A549 (cell line): ENCODE results near the gene NDRG2. TPM values are rescaled to one million over a fixed set of nuclear protein-coding genes. Genes with fewer than 3 reads are reported as not detected.

Experiments used
- ATAC-seq, 2 experiments: fragments of 200-7000 bp in 1 of 2; fragments of >200 bp in 1 of 2; cut with Nextera tagmentation in 1 of 2; cut with Tn5 transposase in 1 of 2; 3 replicates each; pipeline versions ENCODE4 v1.8.0 to v1.9.1; 2018 to 2020; ENCODE audit warnings: mild to moderate bottlenecking in 1 of 2, moderate library complexity in 1 of 2
- CTCF ChIA-PET: fragments of 300-600 bp; sonication (Branson Sonifier 250); formaldehyde crosslinking; extraction: SDS; loops from one replicate; lab custom pipeline; 2021; ENCODE audit warnings: antibody characterized with exemption, inconsistent platforms; lab: Yijun Ruan, JAX
- POLR2A ChIA-PET: fragments of 350-600 bp; formaldehyde crosslinking; extraction: SDS; loops from one replicate; lab custom pipeline; 2021; ENCODE audit warnings: antibody characterized with exemption, inconsistent platforms; lab: Yijun Ruan, JAX
- DNase-seq, 2 experiments: peaks; one replicate each; pipeline versions ENCODE4 v3.0.0 to v3.0.0-alpha.2; 2011 to 2016; ENCODE audit warnings: low read depth in 1 of 2, low spot score in 1 of 2
- FAIRE-seq: peaks from 2 replicates; lab custom pipeline; 2011; peaks lifted over from hg19 to GRCh38; lab: Jason Lieb, UNC
- H3K27ac ChIP-seq, 2 experiments: fragments of >200 bp; sonication (Bioruptor Twin); formaldehyde crosslinking; 3 replicates each; pipeline ENCODE4 v1.5.1; 2016 to 2017
- H3K4me1 ChIP-seq: fragments of >200 bp; sonication (Bioruptor Twin); formaldehyde crosslinking; 3 replicates; pipeline ENCODE4 v1.6.1; 2016
- H3K4me2 ChIP-seq: fragments of >200 bp; sonication (Bioruptor Twin); formaldehyde crosslinking; 3 replicates; pipeline ENCODE4 v1.6.1; 2016
- H3K4me3 ChIP-seq: fragments of >200 bp; sonication (Bioruptor Twin); formaldehyde crosslinking; 3 replicates; pipeline ENCODE4 v1.5.1; 2016
- H3K9me3 ChIP-seq: fragments of >200 bp; sonication (Bioruptor Twin); formaldehyde crosslinking; 3 replicates; pipeline ENCODE4 v1.6.1; 2016
- CBX2 ChIP-seq: fragments of 200-600 bp; sonication (generic); IDR thresholded peaks from 2 replicates; pipeline ENCODE4 v1.6.1; 2016; ENCODE audit warnings: low read depth, mild to moderate bottlenecking, borderline replicate concordance
- CBX8 ChIP-seq: fragments of 200-600 bp; sonication (generic); IDR thresholded peaks from 2 replicates; pipeline ENCODE4 v1.6.1; 2016
- ELK1 ChIP-seq: fragments of 150-350 bp; IDR thresholded peaks from 2 replicates; pipeline ENCODE4 v1.6.1; 2014; ENCODE audit warnings: low read depth, mild to moderate bottlenecking, low read length
- FOSB ChIP-seq: fragments of 250-450 bp; sonication (Bioruptor Pico); IDR thresholded peaks from 2 replicates; pipeline ENCODE4 v1.5.0; 2020; ENCODE audit warnings: mild to moderate bottlenecking, moderate library complexity
- HDAC2 ChIP-seq: fragments of 200-600 bp; sonication (generic); IDR thresholded peaks from 2 replicates; pipeline ENCODE4 v1.6.1; 2016
- HOXB5 ChIP-seq: fragments of 250-450 bp; sonication (Bioruptor Pico); IDR thresholded peaks from 2 replicates; pipeline ENCODE4 v1.5.0; 2020; ENCODE audit warnings: mild to moderate bottlenecking, moderate library complexity
- NFE2L2 ChIP-seq: fragments of 150-350 bp; conservative IDR thresholded peaks from 2 replicates; pipeline ENCODE4 v1.6.1; 2014; ENCODE audit warnings: low read length
- NR3C1 ChIP-seq: fragments of >200 bp; sonication (Bioruptor Twin); formaldehyde crosslinking; IDR thresholded peaks from 3 replicates; pipeline ENCODE4 v1.6.1; 2017
- PBX3 ChIP-seq: IDR thresholded peaks from 2 replicates; pipeline ENCODE4 v1.6.1; 2012
- REST ChIP-seq: fragments of 200-600 bp; sonication (generic); IDR thresholded peaks from 2 replicates; pipeline ENCODE4 v1.6.1; 2016; ENCODE audit warnings: antibody characterized with exemption, mild to moderate bottlenecking, moderate library complexity
- ZNF302 ChIP-seq: fragments of 250-450 bp; sonication (Bioruptor Pico); IDR thresholded peaks from 2 replicates; pipeline ENCODE4 v1.9.0; 2021; ENCODE audit warnings: inconsistent platforms, mild to moderate bottlenecking, moderate library complexity
- WGBS: methylation state at CpG from one replicate; pipeline ENCODE4 v1.1.6; 2017; ENCODE audit errors: missing lambda C conversion rate; 5-methylcytosine and 5-hydroxymethylcytosine counted together
- polyA plus RNA-seq, 4 experiments: library from polyadenylated mRNA; depleted of rRNA in 3 of 4; stranded (reverse); fragments of >200 nt; fragmentation: RNase III in 1 of 4; extraction: RNeasy Plus Mini Kit Qiagen cat#74134 plus additional on column Dnase treatment in 1 of 4; gene quantifications; 2 replicates in 3 of 4; 3 replicates in 1 of 4; pipeline ENCODE4 v1.2.3, GENCODE V29; 2011 to 2017

Gene NDRG2
- polyA plus RNA-seq, 2 of the 4 experiments (the other 2 are of a cell fraction): 4.7 to 6.8 TPM

- Histone ChIP-seq H3K9me3 (no peaks in the 10 kb centered on the region), H3K4me2 (no peak overlapping the region), H3K4me1 (peaks cover 22% of the 10 kb centered on the region), H3K27ac (no peak overlapping the region), H3K4me3 (no peak overlapping the region)
- ChIA-PET CTCF (interaction anchor here (1.4 to 9.5 kb wide), 6 partner anchors 21 to 91 kb away, joined by 5 to 251 read pairs (median 12); partner anchors contain the start of gene TMEM253), POLR2A (no interaction called here)
- FAIRE-seq (no peak), ATAC-seq (no peak), DNase-seq (no peak)
- no peak for TF ChIP-seq HDAC2
- TF ChIP-seq ZNF302 (CRISPR knock-in tag): no peak
- 73% methylated on average over 3 of the region's 3 CpGs for WGBS
These were observed 36.4 kb upstream of the NDRG2 start for GRCh38 chr14:21061347-21061668.

- CTCF ChIA-PET: interaction anchor here (1.1 to 9.5 kb wide), 7 partner anchors 21 to 90 kb away, joined by 5 to 251 read pairs (median 10); partner anchors contain the start of gene TMEM253
- WGBS: 61% methylated on average over 13 of the region's 13 CpGs
- Histone ChIP-seq H3K4me3 (no peak overlapping the region), H3K4me1 (peaks cover 25% of the 10 kb centered on the region), H3K4me2 (no peak overlapping the region), H3K27ac (no peak overlapping the region), H3K9me3 (no peaks in the 10 kb centered on the region)
- no peak for ATAC-seq
- TF ChIP-seq NFE2L2 (no peak), REST (no peak), NR3C1 (no peak), PBX3 (no peak), FOSB (CRISPR knock-in tag) (no peak), CBX2 (no peak)
- POLR2A ChIA-PET: no interaction called here
- FAIRE-seq: no peak
- DNase-seq: no peak
These were observed 35.9 kb upstream of the NDRG2 start for GRCh38 chr14:21060614-21061346.

- no peak overlapping the region for H3K4me3 ChIP-seq
- FAIRE-seq (no peak), ATAC-seq (no peak), DNase-seq (no peak)
- ChIA-PET CTCF (interaction anchor here (0.8 to 9.5 kb wide), 5 partner anchors 20 to 46 kb away, joined by 3 to 251 read pairs (median 6); partner anchors contain the start of gene TMEM253), POLR2A (interaction anchor here (1.0 kb wide), 1 partner anchor 11 kb away, joined by 3 read pairs; no protein-coding TSS in a partner anchor)
- WGBS: 63% methylated on average over 8 of the region's 8 CpGs
- no peaks in the 10 kb centered on the region for H3K9me3 ChIP-seq
- no peak for TF ChIP-seq ELK1
- TF ChIP-seq HOXB5 (CRISPR knock-in tag): no peak
- TF ChIP-seq CBX8: no peak
- no peak overlapping the region for H3K4me2 ChIP-seq
- H3K27ac ChIP-seq: no peak overlapping the region
- peaks cover 33% of the 10 kb centered on the region for H3K4me1 ChIP-seq
These were observed 35.2 kb upstream of the NDRG2 start for GRCh38 chr14:21059842-21060613.
